H9 (cell line): ENCODE results near the gene ERC2. TPM values are rescaled to one million over a fixed set of nuclear protein-coding genes. Genes with fewer than 3 reads are reported as not detected.

Experiments
- DNase-seq: peaks from one replicate; pipeline ENCODE4 v3.0.0-alpha.2; 2017
- H2AFZ ChIP-seq: one replicate; pipeline ENCODE4 v1.6.1; 2013; ENCODE audit warnings: mild to moderate bottlenecking, low read length, control low read depth, moderate library complexity
- H2AK5ac ChIP-seq: 2 replicates; pipeline ENCODE4 v1.6.1; 2013; ENCODE audit warnings: low read length, control low read depth, mixed read lengths; ENCODE audit not compliant: insufficient read length
- H2BK120ac ChIP-seq: one replicate; pipeline ENCODE4 v1.6.1; 2013; ENCODE audit warnings: low read depth, mild to moderate bottlenecking, low read length, control low read depth, inconsistent platforms; ENCODE audit not compliant: poor library complexity, severe bottlenecking
- H2BK12ac ChIP-seq: 2 replicates; pipeline ENCODE4 v1.6.1; 2013; ENCODE audit warnings: low read length, control low read depth, mixed read lengths, low read depth; ENCODE audit not compliant: insufficient read length
- H2BK15ac ChIP-seq: 2 replicates; pipeline ENCODE4 v1.6.1; 2013; ENCODE audit warnings: low read depth, low read length, control low read depth
- H2BK20ac ChIP-seq: one replicate; pipeline ENCODE4 v1.6.1; 2013; ENCODE audit warnings: low read depth, mild to moderate bottlenecking, low read length, control low read depth, inconsistent platforms; ENCODE audit not compliant: poor library complexity, severe bottlenecking
- H2BK5ac ChIP-seq: 2 replicates; pipeline ENCODE4 v1.6.1; 2013; ENCODE audit warnings: low read length, control low read depth, mixed read lengths; ENCODE audit not compliant: insufficient read length
- H3K14ac ChIP-seq: 2 replicates; pipeline ENCODE4 v1.6.1; 2013; ENCODE audit warnings: low read length, control low read depth; ENCODE audit not compliant: insufficient read depth
- H3K18ac ChIP-seq: 2 replicates; pipeline ENCODE4 v1.6.1; 2013; ENCODE audit warnings: low read depth, mild to moderate bottlenecking, mixed read lengths, low read length, control low read depth; ENCODE audit not compliant: insufficient read length
- H3K23ac ChIP-seq: 2 replicates; pipeline ENCODE4 v1.6.1; 2013; ENCODE audit warnings: low read length, control low read depth, mixed read lengths, low read depth; ENCODE audit not compliant: insufficient read length
- H3K23me2 ChIP-seq: 2 replicates; pipeline ENCODE4 v1.6.1; 2013; ENCODE audit warnings: low read depth, mild to moderate bottlenecking, mixed read lengths, low read length, control low read depth; ENCODE audit not compliant: insufficient read length, poor library complexity, severe bottlenecking
- H3K27ac ChIP-seq: 2 replicates; pipeline ENCODE4 v1.5.1; 2013; ENCODE audit warnings: low read length, control low read depth, mixed read lengths, low read depth; ENCODE audit not compliant: insufficient read length
- H3K27me3 ChIP-seq: 2 replicates; pipeline ENCODE4 v1.6.1; 2013; ENCODE audit warnings: low read length, control low read depth, inconsistent platforms; ENCODE audit not compliant: insufficient read depth
- H3K4ac ChIP-seq: 2 replicates; pipeline ENCODE4 v1.6.1; 2013; ENCODE audit warnings: low read depth, mild to moderate bottlenecking, control low read depth, inconsistent platforms, low read length, moderate library complexity
- H3K4me1 ChIP-seq: 2 replicates; pipeline ENCODE4 v1.6.1; 2013; ENCODE audit warnings: low read length, control low read depth, inconsistent platforms; ENCODE audit not compliant: insufficient read depth
- H3K4me2 ChIP-seq: 2 replicates; pipeline ENCODE4 v1.6.1; 2013; ENCODE audit warnings: low read length, control low read depth, mixed read lengths; ENCODE audit not compliant: insufficient read length, insufficient read depth
- H3K56ac ChIP-seq: 2 replicates; pipeline ENCODE4 v1.6.1; 2013; ENCODE audit warnings: low read depth, mild to moderate bottlenecking, mixed read lengths, low read length, control low read depth; ENCODE audit not compliant: insufficient read length
- H3K79me1 ChIP-seq: 2 replicates; pipeline ENCODE4 v1.6.1; 2013; ENCODE audit warnings: low read depth, mild to moderate bottlenecking, moderate library complexity, low read length, control low read depth, inconsistent platforms; ENCODE audit not compliant: insufficient read depth, poor library complexity, severe bottlenecking
- H3K79me2 ChIP-seq: 2 replicates; pipeline ENCODE4 v1.6.1; 2013; ENCODE audit warnings: low read length, control low read depth, inconsistent platforms; ENCODE audit not compliant: insufficient read depth
- H3K9ac ChIP-seq: 2 replicates; pipeline ENCODE4 v1.6.1; 2013; ENCODE audit warnings: low read length, control low read depth, mixed read lengths; ENCODE audit not compliant: insufficient read length; ENCODE audit errors: extremely low read depth
- H3K9me3 ChIP-seq: one replicate; pipeline ENCODE4 v1.6.1; 2013; ENCODE audit warnings: low read depth, low read length, inconsistent platforms; ENCODE audit not compliant: control insufficient read depth
- H3T11ph ChIP-seq: one replicate; pipeline ENCODE4 v1.6.1; 2013; ENCODE audit warnings: mild to moderate bottlenecking, low read length, control low read depth, inconsistent platforms
- H4K20me1 ChIP-seq: one replicate; pipeline ENCODE4 v1.6.1; 2013; ENCODE audit not compliant: control insufficient read depth, insufficient read length, insufficient read depth
- H4K5ac ChIP-seq: 2 replicates; pipeline ENCODE4 v1.6.1; 2013; ENCODE audit warnings: low read depth, mild to moderate bottlenecking, mixed read lengths, low read length, control low read depth; ENCODE audit not compliant: insufficient read length
- H4K8ac ChIP-seq: replicated peaks from 2 replicates; pipeline ENCODE4 v1.6.1; 2013; ENCODE audit warnings: low read length, control low read depth, mixed read lengths, low read depth; ENCODE audit not compliant: insufficient read length
- H4K91ac ChIP-seq: 2 replicates; pipeline ENCODE4 v1.6.1; 2013; ENCODE audit warnings: low read depth, mild to moderate bottlenecking, moderate library complexity, mixed read lengths, low read length, control low read depth; ENCODE audit not compliant: insufficient read length
- H3K27ac Mint-ChIP-seq, 3 experiments: 2 replicates in 2 of 3; 3 replicates in 1 of 3; pipeline ENCODE4 v1.8.0; 2020 to 2021; ENCODE audit warnings: mixed read lengths in 3 of 3, mild to moderate bottlenecking in 1 of 3, moderate library complexity in 1 of 3
- H3K27me3 Mint-ChIP-seq: 2 replicates; pipeline ENCODE4 v1.8.0; 2021; ENCODE audit warnings: low read depth, mild to moderate bottlenecking, moderate library complexity, mixed read lengths
- H3K36me3 Mint-ChIP-seq, 3 experiments: 2 replicates in 2 of 3; 3 replicates in 1 of 3; pipeline ENCODE4 v1.8.0; 2020 to 2021; ENCODE audit warnings: low read depth in 3 of 3, mixed read lengths in 3 of 3; ENCODE audit not compliant: insufficient read depth in 1 of 3
- H3K4me1 Mint-ChIP-seq, 2 experiments: 2 replicates each; pipeline ENCODE4 v1.8.0; 2020; ENCODE audit warnings: mixed read lengths in 2 of 2
- H3K4me3 Mint-ChIP-seq, 2 experiments: 2 replicates in 1 of 2; 3 replicates in 1 of 2; pipeline ENCODE4 v1.8.0; 2020 to 2021; ENCODE audit warnings: mild to moderate bottlenecking in 2 of 2, mixed read lengths in 2 of 2, moderate library complexity in 1 of 2
- H3K9me3 Mint-ChIP-seq, 2 experiments: 2 replicates in 1 of 2; 3 replicates in 1 of 2; pipeline ENCODE4 v1.8.0; 2020; ENCODE audit warnings: mild to moderate bottlenecking in 2 of 2, mixed read lengths in 2 of 2, moderate library complexity in 1 of 2
- total RNA-seq: library from RNA; stranded (reverse); gene quantifications from 2 replicates; pipeline ENCODE4 v1.2.1, GENCODE V29; 2021
- TF ChIP-seq, protein P1 (sequence below): fragments of 200-600 bp; sonication (generic); conservative IDR thresholded peaks from 3 replicates; pipeline ENCODE4 v1.8.0; 2021; ENCODE audit warnings: antibody characterized with exemption, mild to moderate bottlenecking

ERC2 gene
- total RNA-seq, 1 experiment from 2014 or later: 15.4 TPM

DNA sequence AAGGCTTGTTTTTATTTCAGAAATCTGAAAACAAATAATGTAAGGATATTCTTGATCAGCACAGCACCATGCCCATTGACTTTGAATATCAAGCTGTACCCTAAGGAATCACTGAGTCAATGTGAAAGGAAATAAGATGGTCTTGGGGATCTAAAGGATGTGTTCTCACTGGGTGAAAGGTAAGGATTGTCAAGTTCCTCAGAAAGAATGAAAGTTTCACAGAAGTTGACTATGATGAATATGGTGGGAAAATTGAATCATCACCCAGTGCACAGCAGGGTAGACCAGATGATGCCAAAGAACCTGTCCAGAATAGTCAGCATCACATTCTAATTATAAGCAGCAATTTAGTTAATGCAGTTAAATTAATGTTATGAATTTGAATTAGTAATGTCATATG, 16.2 kb downstream of the ERC2 start:
- Histone ChIP-seq H2BK5ac (no peak overlapping the region), H3K79me1 (peaks cover 3% of the 10 kb centered on the region), H3K79me2 (no peaks in the 10 kb centered on the region; the same call in 1 of the 2 replicates), H3K23me2 (no peaks in the 10 kb centered on the region), H3K14ac (no peak overlapping the region), H3K9me3 (no peaks in the 10 kb centered on the region), H3K9ac (no peak overlapping the region), H3K27me3 (no peaks in the 10 kb centered on the region), H2BK12ac (no peak overlapping the region), H3K27ac (no peak overlapping the region), H4K5ac (no peak overlapping the region), H3K4ac (no peak overlapping the region), H2BK15ac (no peak overlapping the region), H2BK20ac (no peak overlapping the region), H4K8ac (no peak overlapping the region), H4K20me1 (peaks cover 2% of the 10 kb centered on the region), H3K56ac (no peak overlapping the region), H3K23ac (no peak overlapping the region), H3K18ac (no peak overlapping the region), H2AK5ac (no peak overlapping the region), H4K91ac (no peak overlapping the region), H3K4me1 (no peaks in the 10 kb centered on the region), H2BK120ac (no peak overlapping the region), H3K4me2 (no peak overlapping the region), H3T11ph (no peak overlapping the region), H2AFZ (no peak overlapping the region)
- Mint-ChIP-seq H3K4me3 (no peak overlapping the region), H3K36me3 (no peaks in the 10 kb centered on the region), H3K9me3 (no peaks in the 10 kb centered on the region; a peak in 1 of 5 replicates), H3K27me3 (no peaks in the 10 kb centered on the region), H3K27ac (no peak overlapping the region), H3K4me1 (peaks cover 13 to 17% of the 10 kb centered on the region in 2 experiments)
- no peak for DNase-seq
- TF ChIP-seq, protein P1, sequence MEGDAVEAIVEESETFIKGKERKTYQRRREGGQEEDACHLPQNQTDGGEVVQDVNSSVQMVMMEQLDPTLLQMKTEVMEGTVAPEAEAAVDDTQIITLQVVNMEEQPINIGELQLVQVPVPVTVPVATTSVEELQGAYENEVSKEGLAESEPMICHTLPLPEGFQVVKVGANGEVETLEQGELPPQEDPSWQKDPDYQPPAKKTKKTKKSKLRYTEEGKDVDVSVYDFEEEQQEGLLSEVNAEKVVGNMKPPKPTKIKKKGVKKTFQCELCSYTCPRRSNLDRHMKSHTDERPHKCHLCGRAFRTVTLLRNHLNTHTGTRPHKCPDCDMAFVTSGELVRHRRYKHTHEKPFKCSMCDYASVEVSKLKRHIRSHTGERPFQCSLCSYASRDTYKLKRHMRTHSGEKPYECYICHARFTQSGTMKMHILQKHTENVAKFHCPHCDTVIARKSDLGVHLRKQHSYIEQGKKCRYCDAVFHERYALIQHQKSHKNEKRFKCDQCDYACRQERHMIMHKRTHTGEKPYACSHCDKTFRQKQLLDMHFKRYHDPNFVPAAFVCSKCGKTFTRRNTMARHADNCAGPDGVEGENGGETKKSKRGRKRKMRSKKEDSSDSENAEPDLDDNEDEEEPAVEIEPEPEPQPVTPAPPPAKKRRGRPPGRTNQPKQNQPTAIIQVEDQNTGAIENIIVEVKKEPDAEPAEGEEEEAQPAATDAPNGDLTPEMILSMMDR: no peak
